Epithelial cell of esophagus (primary cell): ENCODE data around the gene TANC1.

ENCODE experiments used
- DNase-seq: peaks from one replicate; pipeline ENCODE4 v3.0.0; 2010; ENCODE audit warnings: low read depth
- H3K4me3 ChIP-seq: 2 replicates; pipeline ENCODE4 v1.5.1; 2011; ENCODE audit warnings: mild to moderate bottlenecking, low read length, control low read depth
- CTCF ChIP-seq: IDR thresholded peaks from 2 replicates; pipeline ENCODE4 v1.5.1; 2011; ENCODE audit warnings: low read depth, mild to moderate bottlenecking, low read length, control low read depth, inconsistent platforms; ENCODE audit not compliant: insufficient read depth; ENCODE audit errors: missing control alignments

TANC1 gene

GRCh38 chr2:159130302-159130701 is 161.9 kb downstream of the TANC1 start:
- TF ChIP-seq CTCF = no peak
- no peak for DNase-seq

GRCh38 chr2:159131267-159131913 is 162.9 kb downstream of the TANC1 start:
- DNase-seq = no peak
- TF ChIP-seq CTCF = no peak
- H3K4me3 ChIP-seq = no peak overlapping the region

More at GRCh38 chr2:159130302-159130701, 161.9 kb downstream of the TANC1 start:
- no peak overlapping the region for H3K4me3 ChIP-seq

- H3K4me3 ChIP-seq = no peak overlapping the region
- no peak for TF ChIP-seq CTCF
- peak; percentile 86 for DNase-seq
Observed at GRCh38 chr2:159131914-159132281, 163.5 kb downstream of the TANC1 start.

- DNase-seq = no peak
- TF ChIP-seq CTCF = no peak
- H3K4me3 ChIP-seq = no peak overlapping the region
Observed at GRCh38 chr2:159133797-159134196, 165.4 kb downstream of the TANC1 start.

GRCh38 chr2:159134979-159135378 is 166.5 kb downstream of the TANC1 start:
- no peak for TF ChIP-seq CTCF
- DNase-seq = no peak
- no peak overlapping the region for H3K4me3 ChIP-seq

- no peak for DNase-seq
- H3K4me3 ChIP-seq = peak overlapping the region; percentile 33
- TF ChIP-seq CTCF = no peak
Observed at GRCh38 chr2:159136391-159136790, 168.0 kb downstream of the TANC1 start.

- peak; percentile 34 for DNase-seq
- TF ChIP-seq CTCF = no peak
- peak overlapping the region; percentile 32 for H3K4me3 ChIP-seq
Observed at GRCh38 chr2:159137511-159138241, 169.2 kb downstream of the TANC1 start.
